HG03064 (cell line): ENCODE data around the gene NSFL1C.
"Not testable (repeated sequence)": the region's sequence is repeated elsewhere in the genome, so short reads cannot be mapped to it uniquely, and the experiment has no call there.

Experiments
- ATAC-seq: cut with Tn5 transposase; IDR thresholded peaks from one replicate; pipeline ENCODE4 v1.9.1; 2021; ENCODE audit warnings: low read depth; ENCODE audit not compliant: unreplicated experiment

Gene NSFL1C

GRCh38 chr20:1427457-1428054, 39.1 kb downstream of the NSFL1C start:
- no peak for ATAC-seq

- ATAC-seq = no peak
Measured at GRCh38 chr20:1426231-1426849, 40.3 kb downstream of the NSFL1C start.

GRCh38 chr20:1424336-1424735, 42.3 kb downstream of the NSFL1C start:
- ATAC-seq = no peak

GRCh38 chr20:1423625-1424106, 43.0 kb downstream of the NSFL1C start:
- ATAC-seq = no peak

- no peak for ATAC-seq
Measured at GRCh38 chr20:1423206-1423605, 43.4 kb downstream of the NSFL1C start.

GRCh38 chr20:1422753-1423152, 43.9 kb downstream of the NSFL1C start:
- ATAC-seq = no peak

- ATAC-seq = no peak
Measured at GRCh38 chr20:1420066-1420465, 46.6 kb downstream of the NSFL1C start.

- no peak for ATAC-seq
Measured at GRCh38 chr20:1418350-1418749, 48.3 kb downstream of the NSFL1C start.

- no peak for ATAC-seq
Measured at GRCh38 chr20:1417790-1418189, 48.9 kb downstream of the NSFL1C start.

GRCh38 chr20:1417273-1417672, 49.4 kb downstream of the NSFL1C start:
- ATAC-seq = no peak

- no peak for ATAC-seq
Measured at GRCh38 chr20:1415667-1416468, 50.8 kb downstream of the NSFL1C start.

GRCh38 chr20:1414982-1415381, 51.7 kb downstream of the NSFL1C start:
- ATAC-seq = no peak

- ATAC-seq = no peak
Measured at GRCh38 chr20:1405801-1406200, 60.8 kb downstream of the NSFL1C start.

- ATAC-seq = no peak
Measured at GRCh38 chr20:1403624-1404023, 63.0 kb downstream of the NSFL1C start.

- no peak for ATAC-seq
Measured at GRCh38 chr20:1402149-1402548, 64.5 kb downstream of the NSFL1C start.

- no peak for ATAC-seq
Measured at GRCh38 chr20:1401451-1401907, 65.2 kb downstream of the NSFL1C start.

- not testable (repeated sequence) for ATAC-seq
Measured at GRCh38 chr20:1399678-1400366, 66.8 kb downstream of the NSFL1C start.

- not testable (repeated sequence) for ATAC-seq
Measured at GRCh38 chr20:1398185-1398584, 68.5 kb downstream of the NSFL1C start.

- ATAC-seq = no peak
Measured at GRCh38 chr20:1397710-1398109, 68.9 kb downstream of the NSFL1C start.

- no peak for ATAC-seq
Measured at GRCh38 chr20:1396702-1397101, 69.9 kb downstream of the NSFL1C start.

GRCh38 chr20:1396264-1396663, 70.4 kb downstream of the NSFL1C start:
- no peak for ATAC-seq
